IPS DF 4.7 (cell line): ENCODE measurements around the gene HOXA9.

ENCODE experiments used
- DNase-seq: peaks from one replicate; pipeline ENCODE4 v3.0.0-alpha.2; 2013; ENCODE audit warnings: low spot score; ENCODE audit errors: extremely low read depth

HOXA9 gene

DNA sequence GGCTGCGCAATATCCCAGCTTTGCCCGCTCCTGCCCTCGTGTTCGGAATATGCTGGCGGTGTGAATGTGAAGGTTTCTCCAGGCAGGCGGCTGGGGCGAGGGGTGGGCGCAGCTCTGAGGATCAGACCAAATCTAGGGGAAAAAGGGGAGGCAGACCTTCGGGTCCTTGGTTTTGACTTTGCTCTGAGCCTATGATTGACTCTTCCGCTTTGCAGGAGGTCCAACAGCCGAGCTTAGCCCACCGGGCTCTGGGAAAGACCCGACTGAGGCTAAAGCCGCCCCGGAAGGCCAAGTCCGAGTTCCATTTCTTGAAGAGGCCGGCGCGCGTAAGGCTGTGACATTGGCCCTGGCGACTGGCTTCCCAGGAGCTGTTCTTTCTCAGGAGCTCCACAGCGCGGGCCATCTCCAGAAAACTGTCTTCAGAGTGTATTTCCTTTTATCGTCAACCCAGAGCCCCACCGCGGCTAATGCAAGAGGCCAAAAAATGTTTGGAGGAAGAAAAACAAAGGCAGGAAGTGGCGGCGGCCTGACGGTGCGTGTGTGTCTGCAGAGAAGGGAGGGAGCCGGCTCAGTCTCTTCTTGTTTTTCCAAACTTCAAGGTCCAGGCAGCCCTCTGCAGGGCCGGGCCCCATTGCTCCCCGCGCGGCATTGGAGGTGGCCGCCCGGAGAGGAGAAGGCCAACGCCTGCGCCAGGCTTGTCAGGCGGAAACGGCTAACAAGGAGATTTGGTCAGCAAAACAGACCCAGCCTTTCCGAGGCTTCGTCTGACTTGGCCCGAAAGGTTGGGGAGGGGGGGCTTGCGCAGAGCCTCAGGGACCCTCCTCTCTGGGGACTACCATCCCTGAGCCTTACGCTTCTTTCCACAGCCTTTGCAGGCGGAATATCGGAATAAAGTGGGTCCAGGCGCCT lies 23.3 kb upstream of the HOXA9 start:
- no peak for DNase-seq

DNA sequence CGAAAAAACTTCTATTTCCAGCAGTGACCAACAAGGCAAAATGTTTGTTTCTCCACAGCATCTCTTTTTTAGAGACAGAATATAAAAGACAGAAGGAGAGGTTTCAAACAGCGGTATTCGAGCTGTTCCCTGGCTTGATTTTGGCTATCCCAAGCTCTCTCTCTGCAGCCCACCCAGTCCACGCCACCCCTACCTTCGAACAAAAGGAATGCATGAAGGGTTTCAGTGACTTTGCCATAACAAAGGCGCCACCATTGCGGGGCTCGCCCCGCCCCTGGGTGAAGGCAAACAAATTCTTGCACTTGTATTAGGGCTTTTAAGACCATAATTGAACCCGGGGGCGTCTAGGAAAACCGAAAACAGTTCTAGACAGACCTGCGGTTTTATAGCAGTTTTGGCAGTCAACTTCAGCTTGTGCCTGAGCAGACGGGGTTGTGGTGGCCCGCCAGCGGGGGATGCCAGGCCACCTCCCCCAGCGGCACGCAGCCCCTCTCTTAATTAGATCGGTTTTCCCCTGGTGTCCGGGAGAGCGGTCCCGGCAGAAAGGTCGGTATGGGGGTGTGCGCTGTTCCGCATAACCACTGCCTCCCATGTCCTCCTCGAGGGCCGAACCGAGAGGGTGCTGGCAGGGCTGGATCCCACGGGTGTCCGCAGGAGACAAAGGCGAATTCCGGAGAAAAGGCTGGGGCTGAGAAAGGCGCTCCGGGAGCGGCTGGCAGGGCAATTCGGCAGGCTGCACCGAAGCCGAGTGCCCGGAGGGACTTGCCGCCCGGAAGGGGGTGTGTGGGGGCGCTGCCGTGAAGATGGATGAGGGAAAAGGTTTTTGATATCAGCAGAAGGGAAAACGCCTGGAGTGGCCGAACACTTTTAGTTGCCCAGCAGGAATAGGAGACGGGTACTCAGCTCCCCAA lies 22.4 kb upstream of the HOXA9 start:
- DNase-seq = no peak

- no peak for DNase-seq
Measured at GRCh38 chr7:27186668-27187474, 21.5 kb upstream of the HOXA9 start.

DNA sequence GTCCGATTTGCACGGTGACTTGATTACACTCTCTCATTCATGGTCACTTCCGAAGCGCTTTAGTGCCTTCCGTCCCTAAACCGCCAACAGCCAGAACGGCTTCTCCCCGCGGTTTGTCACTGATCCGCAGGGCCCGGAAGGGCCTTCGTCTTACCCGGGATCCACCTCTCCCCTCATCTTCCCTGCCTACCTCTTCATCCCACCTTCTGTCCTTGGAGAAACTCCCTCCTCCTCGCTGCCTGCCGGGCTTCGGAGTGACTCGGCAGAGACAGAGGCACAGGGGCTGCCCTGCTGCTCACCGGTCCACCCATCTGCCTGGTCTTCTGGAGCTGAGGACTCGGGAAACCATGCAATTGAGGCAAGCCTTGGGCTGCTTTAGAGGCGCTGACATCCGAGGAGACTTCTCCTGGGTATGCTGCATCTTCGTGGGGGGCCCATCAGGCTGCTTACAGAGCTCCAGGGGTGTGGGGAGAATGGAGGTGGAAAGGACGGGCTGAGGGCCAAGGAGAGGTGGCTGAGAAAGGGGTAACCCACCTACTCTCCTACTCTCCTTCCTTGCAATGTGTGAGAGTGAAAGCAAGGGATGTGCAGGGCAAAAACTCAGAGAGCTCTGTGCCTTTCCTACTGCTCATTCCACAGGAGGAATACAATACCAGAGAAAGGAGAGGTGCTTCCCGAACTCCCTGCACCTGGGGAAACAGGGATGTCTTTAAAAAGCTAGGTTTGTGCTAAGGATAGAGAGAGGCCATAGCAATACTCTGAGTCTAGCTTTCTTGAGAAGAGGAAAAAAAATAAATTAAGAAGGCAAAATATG lies 20.7 kb upstream of the HOXA9 start:
- no peak for DNase-seq

GRCh38 chr7:27185013-27185853 lies 19.9 kb upstream of the HOXA9 start, which contains the start of gene HOXA11:
Gene HOXA11 (minus strand): TSS chr7:27185232. CDS start chr7:27185144, 88 bp downstream.
- DNase-seq = no peak

GRCh38 chr7:27184337-27185012 lies 19.1 kb upstream of the HOXA9 start:
- no peak for DNase-seq

DNA sequence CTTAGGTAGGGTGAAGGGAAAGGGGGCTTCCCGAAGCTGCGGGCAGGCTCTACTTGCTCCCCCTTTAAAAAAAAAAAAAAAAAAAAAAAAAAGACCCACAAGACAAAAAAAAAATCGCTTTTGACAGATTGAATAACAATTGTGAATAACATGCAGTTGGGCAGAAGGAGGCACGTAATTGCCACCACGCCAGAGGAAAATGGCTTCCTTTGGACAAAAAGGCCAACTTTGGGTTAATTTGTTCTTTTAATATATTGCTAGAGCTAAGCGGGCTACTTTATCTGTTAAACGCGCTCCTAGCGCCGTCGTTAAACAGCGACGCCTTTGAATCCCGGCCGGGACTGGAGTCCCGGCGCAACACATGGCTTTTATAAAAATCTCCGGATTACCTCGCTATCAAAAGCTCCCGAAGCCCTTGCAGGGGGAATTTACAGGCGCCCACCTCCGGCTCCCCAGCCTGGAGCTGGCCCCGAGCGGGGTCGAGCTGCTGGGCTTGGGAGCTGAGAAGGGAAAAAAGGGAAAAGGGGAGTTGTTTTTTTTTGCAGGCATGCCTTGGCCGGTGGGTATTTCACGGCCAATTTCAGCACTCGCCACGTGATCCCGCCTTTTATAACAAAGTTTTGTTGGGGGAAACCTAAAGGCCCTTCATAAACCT lies 18.5 kb upstream of the HOXA9 start:
- no peak for DNase-seq

- no peak for DNase-seq
Measured at GRCh38 chr7:27182861-27183681, 17.7 kb upstream of the HOXA9 start.

DNA sequence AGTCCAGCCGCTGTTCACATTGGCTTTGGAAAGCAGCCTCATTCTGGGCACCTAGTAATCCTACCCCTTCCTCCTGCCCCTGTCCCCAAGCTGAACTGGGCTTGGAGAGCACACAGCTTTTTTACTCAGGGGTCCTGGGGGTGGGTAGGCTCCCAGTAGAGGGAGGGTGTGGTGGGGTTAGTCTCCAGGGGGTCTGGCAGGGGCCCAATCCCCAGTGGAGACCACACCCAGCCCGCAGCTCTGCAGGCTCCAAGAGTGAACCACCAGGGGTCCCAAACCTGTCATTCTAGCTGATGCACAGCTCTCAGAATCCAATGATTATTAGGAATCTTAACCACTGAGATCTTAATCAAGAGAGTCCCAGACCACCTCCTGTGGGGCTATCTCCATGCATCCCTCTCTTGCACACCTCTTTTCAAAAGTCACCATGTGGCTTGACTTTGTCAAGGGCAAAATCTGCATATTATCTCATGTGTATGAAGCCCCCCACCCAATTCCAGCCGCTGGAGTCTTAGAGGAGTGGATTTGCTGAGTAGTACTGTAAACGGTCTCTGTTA lies 17.0 kb upstream of the HOXA9 start:
- DNase-seq = no peak

- DNase-seq = no peak
Measured at GRCh38 chr7:27181795-27182275, 16.5 kb upstream of the HOXA9 start.

- no peak for DNase-seq
Measured at GRCh38 chr7:27180431-27181420, 15.4 kb upstream of the HOXA9 start.

DNA sequence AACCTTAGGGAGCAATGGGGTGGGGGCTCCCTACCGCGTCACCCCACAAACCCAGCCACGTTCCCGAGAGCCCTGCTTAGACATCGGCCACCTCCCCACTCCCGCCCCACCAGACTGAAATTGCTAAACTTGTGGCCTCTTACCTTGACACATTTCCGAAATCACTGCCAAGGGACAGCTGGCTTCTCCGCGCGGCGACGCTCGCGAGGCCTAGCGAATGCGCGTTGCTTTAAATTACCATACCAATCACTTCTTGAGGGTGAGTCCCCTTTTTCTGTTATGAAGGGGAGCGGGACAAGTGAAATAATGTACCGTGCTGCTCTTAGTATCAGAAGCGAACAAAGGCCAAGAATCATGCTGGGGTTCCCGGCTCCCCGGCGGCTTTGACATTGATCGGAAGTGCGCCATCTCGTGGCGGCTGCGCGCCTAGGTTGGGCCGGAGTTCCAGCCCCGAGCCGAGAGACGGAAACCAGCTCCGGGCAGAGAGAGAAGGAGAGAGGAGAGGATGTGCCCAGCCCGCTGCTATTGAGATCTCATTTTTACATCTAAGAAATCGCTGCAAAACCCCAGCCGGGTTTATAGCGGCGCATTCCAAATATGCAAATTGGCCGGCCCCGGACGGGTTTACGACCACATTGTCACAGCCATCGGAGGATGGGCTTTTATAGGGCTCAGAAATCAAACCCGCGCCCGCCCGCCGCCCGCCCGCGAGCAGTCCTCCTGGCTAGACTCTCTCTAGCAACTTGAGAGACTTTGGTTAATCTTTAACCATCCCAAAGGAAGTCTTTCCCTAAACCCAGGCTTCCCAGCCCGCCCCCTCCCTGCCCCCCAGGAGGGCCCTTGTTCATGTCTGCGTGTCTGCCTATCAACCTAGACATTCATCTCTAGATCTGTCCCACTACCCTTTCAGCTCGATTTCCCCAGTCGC lies 14.4 kb upstream of the HOXA9 start:
- no peak for DNase-seq

GRCh38 chr7:27179030-27179429 lies 13.7 kb upstream of the HOXA9 start:
- DNase-seq = no peak

GRCh38 chr7:27178366-27178765 lies 13.0 kb upstream of the HOXA9 start:
- DNase-seq = no peak

DNA sequence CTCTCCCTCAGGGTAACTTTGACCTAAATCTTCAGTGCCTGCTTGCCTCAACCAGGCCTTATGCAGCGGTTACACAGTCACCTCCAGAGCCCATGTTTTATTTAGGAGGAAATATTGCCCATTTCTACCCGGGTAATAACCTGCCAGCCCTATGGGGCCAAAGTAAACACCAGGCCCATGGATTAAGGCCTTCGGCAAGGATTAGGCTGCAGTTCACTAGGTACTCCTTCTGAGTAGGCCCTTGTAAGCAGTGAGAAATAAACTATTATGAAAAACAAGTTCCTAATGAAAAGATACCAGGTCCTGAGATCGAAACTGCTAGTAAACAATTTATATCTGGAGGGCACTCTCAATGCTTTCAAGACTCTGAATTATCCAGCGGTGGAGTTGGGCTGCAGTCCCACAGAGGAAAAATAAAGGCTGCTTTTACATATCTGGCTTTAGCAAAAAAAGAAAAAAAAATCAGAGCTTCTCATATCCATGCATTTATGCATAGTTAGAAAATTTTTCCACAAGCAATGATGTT lies 12.5 kb upstream of the HOXA9 start:
- no peak for DNase-seq
